GM18505 (cell line): ENCODE data around the gene ZNF653.

ENCODE experiments used
- ATAC-seq: cut with Tn5 transposase; IDR thresholded peaks from one replicate; pipeline ENCODE4 v1.9.1; 2021; ENCODE audit not compliant: unreplicated experiment
- POLR2A ChIP-seq: IDR thresholded peaks from 4 replicates; pipeline ENCODE4 v1.6.1; 2011; ENCODE audit warnings: borderline replicate concordance; ENCODE audit not compliant: insufficient read depth, insufficient read length; ENCODE audit errors: extremely low read depth

Gene ZNF653

GRCh38 chr19:11499890-11500420 is 5.7 kb downstream of the ZNF653 start:
- no peak for ATAC-seq
- no peak for TF ChIP-seq POLR2A

- no peak for ATAC-seq
- no peak for TF ChIP-seq POLR2A
These were observed 6.4 kb downstream of the ZNF653 start for GRCh38 chr19:11499220-11499726.

DNA sequence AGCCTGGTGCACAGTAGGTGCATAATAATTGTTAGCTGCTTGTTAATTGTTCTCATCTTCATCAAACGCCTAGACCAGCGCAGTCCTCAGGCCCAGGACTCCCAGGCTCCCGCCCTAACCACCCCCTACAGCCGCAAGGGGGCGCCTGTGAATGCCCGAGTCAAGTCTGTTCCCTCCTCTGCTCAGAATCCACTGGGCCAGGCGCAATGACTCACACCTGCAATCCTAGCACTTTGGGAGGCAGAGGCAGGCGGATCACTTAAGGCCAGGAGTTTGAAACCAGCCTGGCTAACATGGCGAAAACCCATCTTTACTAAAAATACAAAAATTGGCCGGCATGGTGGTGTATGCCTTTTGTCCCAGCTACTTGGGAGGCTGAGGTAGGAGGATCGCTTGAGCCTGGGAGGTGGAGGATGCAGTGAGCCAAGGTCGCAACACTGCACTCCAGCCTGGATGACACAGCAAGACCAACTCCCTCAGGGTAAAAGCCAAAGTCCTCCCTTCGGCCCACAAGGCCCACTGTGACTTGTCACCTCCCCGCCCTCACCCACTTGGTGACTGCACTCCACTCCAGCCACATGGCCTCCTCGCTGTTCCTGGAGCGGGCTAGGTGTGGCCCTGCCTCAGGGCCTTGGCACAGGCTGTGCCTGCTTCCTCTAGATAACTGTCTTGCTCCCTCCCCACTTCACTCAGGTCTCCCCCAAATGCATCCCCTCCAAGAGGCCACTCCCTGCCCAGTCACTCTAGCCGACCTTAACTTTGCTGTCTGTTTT is 9.1 kb downstream of the ZNF653 start:
- no peak for TF ChIP-seq POLR2A
- ATAC-seq, result no peak

DNA sequence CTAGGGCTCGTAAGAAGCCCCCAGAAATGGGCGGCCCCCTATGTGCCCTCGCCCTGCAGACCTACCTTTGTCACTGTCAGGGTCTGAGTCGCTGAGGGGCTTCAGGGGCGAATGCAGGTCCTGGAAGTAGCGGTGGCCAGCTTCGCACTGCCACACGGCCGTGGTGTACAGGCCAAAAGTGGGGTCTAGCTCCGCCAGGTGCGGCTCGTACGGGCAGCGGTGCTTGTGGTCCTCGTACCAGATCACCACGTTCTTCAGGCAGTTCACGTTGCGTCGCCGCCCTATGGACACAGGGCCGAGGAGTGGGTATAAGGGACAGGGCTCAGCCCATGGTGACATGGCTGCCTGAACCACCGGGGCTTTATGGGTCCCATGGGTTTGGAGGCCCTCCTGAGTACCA is 9.8 kb downstream of the ZNF653 start:
- no peak for ATAC-seq
- no peak for TF ChIP-seq POLR2A

DNA sequence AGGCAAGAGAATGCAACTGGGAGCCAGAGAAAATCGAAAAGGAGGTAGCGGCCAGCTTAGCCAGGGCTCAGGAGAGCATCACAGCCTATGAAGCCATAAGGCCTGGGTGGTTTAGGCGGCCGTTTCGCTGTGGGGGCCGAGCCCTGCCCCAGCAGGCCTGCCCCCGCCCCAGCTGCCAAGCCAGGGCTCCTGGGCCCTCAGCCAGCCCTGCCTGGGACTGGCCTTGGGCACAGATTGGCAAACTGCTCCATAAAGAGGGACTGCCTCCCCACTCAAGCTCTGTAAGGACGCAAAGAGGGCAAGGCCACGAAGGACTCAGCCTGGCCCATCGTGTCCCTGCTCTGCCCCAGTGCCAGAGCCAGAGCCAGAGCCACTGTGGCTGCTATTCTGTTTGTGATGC is 10.2 kb downstream of the ZNF653 start:
- no peak for TF ChIP-seq POLR2A
- ATAC-seq, result no peak

- no peak for TF ChIP-seq POLR2A
- no peak for ATAC-seq
These were observed 10.9 kb downstream of the ZNF653 start for GRCh38 chr19:11494634-11495285.

DNA sequence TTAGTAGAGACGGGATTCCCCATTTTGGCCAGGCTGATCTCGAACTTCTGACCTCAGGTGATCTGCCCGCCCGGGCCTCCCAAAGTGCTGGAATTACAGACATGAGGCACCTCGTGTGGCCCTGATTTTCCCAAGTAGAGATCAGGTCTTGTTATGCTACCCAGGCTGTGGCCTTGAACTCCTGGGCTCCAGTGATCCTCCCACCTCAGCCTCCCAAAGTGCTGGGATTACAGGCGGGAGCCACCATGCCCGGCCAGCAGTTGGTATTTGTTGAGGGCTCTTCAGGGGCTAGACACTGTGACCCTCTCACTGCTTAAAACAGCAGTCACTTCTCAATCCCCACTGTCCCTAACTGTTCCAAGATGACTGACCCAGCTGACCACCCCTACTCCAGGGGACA is 16.3 kb downstream of the ZNF653 start:
- no peak for ATAC-seq
- TF ChIP-seq POLR2A, result no peak

DNA sequence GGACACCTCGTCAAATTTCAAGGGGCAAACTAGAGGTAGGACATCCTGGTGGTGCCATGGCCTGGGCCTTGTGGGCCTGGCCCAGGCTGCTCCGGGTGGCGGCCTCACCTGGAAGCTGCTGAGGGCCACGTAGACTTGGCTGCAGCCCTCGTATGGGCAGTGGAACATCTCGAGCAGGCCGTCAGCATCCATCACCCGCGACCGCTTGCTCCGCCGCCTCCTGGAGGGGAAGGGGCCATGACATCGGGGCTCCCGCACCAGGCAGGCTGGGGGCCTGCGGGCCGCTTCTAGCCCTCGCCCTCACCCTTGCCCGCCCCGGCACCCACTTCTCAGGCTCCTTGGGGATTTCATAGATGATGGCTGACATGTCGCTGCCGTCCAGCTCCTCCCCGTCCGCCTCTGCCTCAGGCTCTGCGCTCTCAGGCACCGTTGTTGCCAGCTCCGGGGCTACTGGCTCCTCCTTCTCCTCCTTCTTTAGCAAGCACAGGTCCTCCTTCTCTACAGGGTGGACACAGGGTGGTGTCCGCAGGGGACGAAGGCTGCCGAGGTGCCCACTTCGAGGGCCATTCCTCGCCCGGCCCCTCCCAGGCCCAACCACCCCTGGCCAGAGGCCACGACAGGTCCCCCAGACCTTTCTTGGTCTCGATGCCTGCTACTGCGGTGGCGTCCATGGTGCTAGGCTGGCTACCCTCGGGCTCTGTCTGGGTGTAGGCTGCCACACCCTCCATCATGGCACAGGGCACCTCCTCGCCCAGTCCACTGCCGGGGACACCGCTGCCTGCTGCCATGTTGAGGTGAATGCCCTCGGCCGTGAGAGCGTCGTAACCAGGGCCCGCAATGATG is 18.8 kb downstream of the ZNF653 start:
- ATAC-seq, result no peak
- no peak for TF ChIP-seq POLR2A

GRCh38 chr19:11485245-11485837 is 20.3 kb downstream of the ZNF653 start:
- TF ChIP-seq POLR2A, result no peak
- no peak for ATAC-seq

GRCh38 chr19:11483366-11484111 is 22.1 kb downstream of the ZNF653 start:
- no peak for TF ChIP-seq POLR2A
- no peak for ATAC-seq

DNA sequence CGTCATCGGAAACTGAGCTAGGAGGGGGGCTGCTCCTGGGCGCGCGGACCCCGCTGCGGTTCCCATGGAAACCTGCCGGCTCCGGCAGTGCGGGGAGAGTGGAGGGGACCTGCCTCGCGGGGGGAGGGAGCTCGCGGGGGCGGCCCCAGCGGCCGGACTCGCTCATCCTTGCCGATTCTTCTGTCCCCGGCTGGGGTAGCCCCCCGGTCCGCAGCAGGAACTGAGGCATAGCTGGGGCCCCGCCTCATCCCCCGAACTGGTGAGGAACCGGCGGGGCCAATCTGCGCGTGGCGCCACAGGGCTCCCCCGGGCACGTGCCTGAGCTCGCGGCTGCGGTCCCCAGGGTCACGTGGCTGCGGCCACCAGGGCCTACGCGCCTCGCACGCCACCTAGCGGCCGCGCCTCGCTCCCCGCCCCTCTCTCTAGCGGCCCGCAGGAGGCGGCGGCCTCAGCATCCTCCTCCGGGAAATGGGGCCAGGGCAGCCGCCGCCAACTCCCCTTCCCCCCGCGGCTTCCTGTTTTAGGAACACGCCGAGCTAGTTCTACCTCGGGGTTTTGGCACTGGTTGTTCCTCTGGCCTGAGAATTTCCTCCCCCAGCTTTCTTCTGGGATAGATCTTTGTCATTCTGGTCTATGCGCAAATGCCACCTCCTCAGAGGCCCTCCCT is 23.1 kb downstream of the ZNF653 start:
- peak; percentile 60 for ATAC-seq
- peak; percentile 32 for TF ChIP-seq POLR2A
